Measurements from ENCODE around the gene WIPF2.

WIPF2 gene, protein sequence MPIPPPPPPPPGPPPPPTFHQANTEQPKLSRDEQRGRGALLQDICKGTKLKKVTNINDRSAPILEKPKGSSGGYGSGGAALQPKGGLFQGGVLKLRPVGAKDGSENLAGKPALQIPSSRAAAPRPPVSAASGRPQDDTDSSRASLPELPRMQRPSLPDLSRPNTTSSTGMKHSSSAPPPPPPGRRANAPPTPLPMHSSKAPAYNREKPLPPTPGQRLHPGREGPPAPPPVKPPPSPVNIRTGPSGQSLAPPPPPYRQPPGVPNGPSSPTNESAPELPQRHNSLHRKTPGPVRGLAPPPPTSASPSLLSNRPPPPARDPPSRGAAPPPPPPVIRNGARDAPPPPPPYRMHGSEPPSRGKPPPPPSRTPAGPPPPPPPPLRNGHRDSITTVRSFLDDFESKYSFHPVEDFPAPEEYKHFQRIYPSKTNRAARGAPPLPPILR

DNA sequence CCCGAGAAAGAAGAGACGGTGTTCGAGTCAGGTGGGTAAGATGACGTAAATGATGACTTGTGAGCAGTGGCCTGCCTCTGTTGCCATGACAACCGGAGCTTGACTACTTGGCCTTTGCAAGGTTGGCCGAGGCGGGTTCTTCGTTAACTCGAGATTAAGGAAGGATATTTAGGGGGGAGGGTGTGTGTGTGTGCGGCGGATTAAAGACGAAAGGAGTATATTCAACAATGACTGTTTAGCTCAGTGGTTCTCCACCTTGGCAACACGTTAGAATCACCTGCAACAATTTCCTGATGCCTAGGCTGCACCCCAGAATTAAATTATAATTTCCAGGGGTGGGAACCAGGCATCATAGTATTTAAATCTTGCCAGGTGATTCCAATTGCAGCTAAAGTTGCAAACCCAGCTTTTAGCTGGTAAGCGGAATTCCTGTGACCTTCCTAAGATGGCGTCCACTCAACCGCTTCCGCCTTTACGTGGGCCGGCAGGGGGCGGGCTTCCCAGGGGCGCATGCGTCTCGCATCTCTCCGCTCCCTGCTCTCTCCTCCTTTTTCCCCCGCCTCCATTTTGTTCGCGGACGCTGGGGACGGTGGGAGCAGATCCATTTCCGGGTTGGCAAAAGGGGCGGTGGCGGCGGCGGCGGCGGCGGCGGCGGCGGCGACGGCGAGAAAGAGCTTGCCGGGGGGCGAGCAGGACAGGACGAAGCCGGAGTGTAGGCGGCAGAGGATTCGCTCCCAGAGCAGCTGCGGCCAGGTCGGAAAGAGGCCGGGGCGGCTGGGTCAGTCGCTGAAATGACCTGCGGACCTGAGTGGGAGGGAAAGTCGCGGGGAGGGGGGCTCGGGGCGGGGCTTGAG lies at the start of gene WIPF2:
Gene WIPF2, plus strand, starts transcription at position 565 of the 854 bp plus-strand sequence. CDS start 37,156 bp downstream, outside the sequence.
- DNase-seq (ENCODE audit: low read depth): peak; percentile 99
- Histone ChIP-seq H3K9ac (ENCODE audit: low read length) (peak within 1 kb of the TSS; percentile 84), H3K27me3 (replicated peaks; ENCODE audit: control insufficient read depth, insufficient read depth, low read length) (no peaks in the 10 kb centered on the region), H3K9me3 (ENCODE audit: control insufficient read depth, low read length) (no peaks in the 10 kb centered on the region), H3K36me3 (ENCODE audit: control insufficient read depth, insufficient read depth, low read length, severe bottlenecking) (no peaks in the 10 kb centered on the region), H3K4me3 (ENCODE audit: low read length) (peak within 1 kb of the TSS; percentile 91), H3K4me1 (ENCODE audit: control insufficient read depth, insufficient read depth, low read length) (no peaks in the 10 kb centered on the region)

DNA sequence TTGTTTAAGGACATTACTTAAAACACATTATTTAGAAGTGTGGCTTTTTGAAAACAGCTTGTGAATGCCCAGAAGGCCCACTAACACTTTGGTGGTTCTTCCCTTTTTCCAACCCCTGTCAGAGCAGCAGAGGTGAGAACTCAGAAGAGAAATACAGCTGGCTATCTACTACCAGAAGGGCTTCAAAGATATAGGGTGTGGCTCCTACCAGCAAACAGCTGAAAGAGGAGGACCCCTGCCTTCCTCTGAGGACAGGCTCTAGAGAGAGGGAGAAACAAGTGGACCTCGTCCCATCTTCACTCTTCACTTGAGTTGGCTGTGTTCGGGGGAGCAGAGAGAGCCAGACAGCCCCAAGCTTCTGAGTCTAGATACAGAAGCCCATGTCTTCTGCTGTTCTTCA lies 48.8 kb upstream of the WIPF2 start:
- DNase-seq (ENCODE audit: low read depth): no peak
- Histone ChIP-seq H3K4me3 (ENCODE audit: low read length) (no peak overlapping the region), H3K9me3 (ENCODE audit: control insufficient read depth, low read length) (no peaks in the 10 kb centered on the region), H3K27me3 (replicated peaks; ENCODE audit: control insufficient read depth, insufficient read depth, low read length) (no peaks in the 10 kb centered on the region), H3K4me1 (ENCODE audit: control insufficient read depth, insufficient read depth, low read length) (peaks cover 4% of the 10 kb centered on the region), H3K9ac (ENCODE audit: low read length) (no peak overlapping the region), H3K36me3 (ENCODE audit: control insufficient read depth, insufficient read depth, low read length, severe bottlenecking) (peaks cover 89% of the 10 kb centered on the region)

DNA sequence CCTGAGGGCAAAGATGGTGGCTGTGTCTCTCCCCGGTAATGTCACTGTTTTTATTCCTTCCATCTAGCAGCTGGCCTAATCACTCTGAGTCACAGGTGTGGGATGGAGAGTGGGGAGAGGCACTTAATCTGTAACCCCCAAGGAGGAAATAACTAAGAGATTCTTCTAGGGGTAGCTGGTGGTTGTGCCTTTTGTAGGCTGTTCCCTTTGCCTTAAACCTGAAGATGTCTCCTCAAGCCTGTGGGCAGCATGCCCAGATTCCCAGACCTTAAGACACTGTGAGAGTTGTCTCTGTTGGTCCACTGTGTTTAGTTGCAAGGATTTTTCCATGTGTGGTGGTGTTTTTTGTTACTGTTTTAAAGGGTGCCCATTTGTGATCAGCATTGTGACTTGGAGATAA lies 47.4 kb upstream of the WIPF2 start:
- Histone ChIP-seq H3K4me1 (ENCODE audit: control insufficient read depth, insufficient read depth, low read length) (peaks cover 5% of the 10 kb centered on the region), H3K36me3 (ENCODE audit: control insufficient read depth, insufficient read depth, low read length, severe bottlenecking) (peaks cover 81% of the 10 kb centered on the region), H3K9ac (ENCODE audit: low read length) (no peak overlapping the region), H3K4me3 (ENCODE audit: low read length) (no peak overlapping the region), H3K9me3 (ENCODE audit: control insufficient read depth, low read length) (no peaks in the 10 kb centered on the region), H3K27me3 (replicated peaks; ENCODE audit: control insufficient read depth, insufficient read depth, low read length) (no peaks in the 10 kb centered on the region)
- DNase-seq (ENCODE audit: low read depth): no peak

DNA sequence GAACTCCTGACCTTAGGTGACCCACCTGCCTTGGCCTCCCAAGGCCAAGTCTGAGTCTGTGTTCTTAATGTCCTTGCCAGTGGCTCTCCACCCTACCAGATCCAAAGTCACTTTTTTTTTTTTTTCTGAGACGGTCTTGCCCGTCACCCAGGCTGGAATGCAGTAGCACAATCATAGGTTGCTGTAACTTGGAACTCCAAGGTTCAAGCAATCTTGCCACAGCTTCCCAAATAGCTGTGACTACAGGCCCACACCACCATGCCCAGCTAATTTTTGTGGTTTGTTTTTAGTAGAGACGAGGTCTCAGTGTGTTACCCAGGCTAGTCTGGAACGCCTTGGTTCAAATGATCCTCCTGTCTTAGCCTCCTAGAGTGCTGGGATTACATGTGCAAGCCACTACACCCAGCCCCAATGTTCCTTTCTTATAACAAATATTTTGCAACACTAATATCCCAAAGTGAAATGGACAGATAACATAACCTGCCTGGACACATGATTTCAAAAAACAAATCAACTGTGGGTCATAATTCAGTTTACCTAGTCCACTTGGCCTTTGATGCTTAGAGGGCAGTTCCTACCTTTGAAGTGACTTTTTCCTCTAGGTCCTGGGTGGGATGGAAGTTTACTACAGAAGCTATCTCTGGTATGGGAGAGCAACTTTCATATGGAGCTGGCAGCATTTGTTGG lies 45.9 kb upstream of the WIPF2 start:
- H3K27me3 ChIP-seq (replicated peaks; ENCODE audit: control insufficient read depth, insufficient read depth, low read length): no peaks in the 10 kb centered on the region
- no peak overlapping the region for H3K9ac ChIP-seq (ENCODE audit: low read length)
- no peaks in the 10 kb centered on the region for H3K9me3 ChIP-seq (ENCODE audit: control insufficient read depth, low read length)
- DNase-seq (ENCODE audit: low read depth): no peak
- peaks cover 5% of the 10 kb centered on the region for H3K4me1 ChIP-seq (ENCODE audit: control insufficient read depth, insufficient read depth, low read length)
- H3K36me3 ChIP-seq (ENCODE audit: control insufficient read depth, insufficient read depth, low read length, severe bottlenecking): peaks cover 66% of the 10 kb centered on the region
- H3K4me3 ChIP-seq (ENCODE audit: low read length): no peak overlapping the region

DNA sequence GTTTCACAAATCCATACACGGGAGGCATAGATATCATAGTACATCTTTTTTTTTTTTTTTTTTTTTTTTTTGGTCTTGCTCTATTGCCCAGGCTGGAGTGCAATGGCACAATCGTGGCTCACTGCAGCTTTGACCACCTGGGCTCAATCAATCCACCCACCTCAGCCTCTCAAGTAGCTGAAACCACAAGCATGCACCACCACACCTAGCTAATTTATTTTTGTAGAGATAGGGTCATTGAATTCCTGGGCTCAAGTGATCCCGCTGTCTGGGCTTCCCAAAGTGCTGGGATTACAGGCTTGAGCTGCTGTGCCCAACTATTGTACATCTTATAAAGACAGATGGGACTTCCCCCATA lies 45.3 kb upstream of the WIPF2 start:
- peaks cover 62% of the 10 kb centered on the region for H3K36me3 ChIP-seq (ENCODE audit: control insufficient read depth, insufficient read depth, low read length, severe bottlenecking)
- H3K4me1 ChIP-seq (ENCODE audit: control insufficient read depth, insufficient read depth, low read length): peaks cover 4% of the 10 kb centered on the region
- H3K9me3 ChIP-seq (ENCODE audit: control insufficient read depth, low read length): no peaks in the 10 kb centered on the region
- no peak overlapping the region for H3K9ac ChIP-seq (ENCODE audit: low read length)
- no peak overlapping the region for H3K4me3 ChIP-seq (ENCODE audit: low read length)
- no peak for DNase-seq (ENCODE audit: low read depth)
- H3K27me3 ChIP-seq (replicated peaks; ENCODE audit: control insufficient read depth, insufficient read depth, low read length): no peaks in the 10 kb centered on the region

DNA sequence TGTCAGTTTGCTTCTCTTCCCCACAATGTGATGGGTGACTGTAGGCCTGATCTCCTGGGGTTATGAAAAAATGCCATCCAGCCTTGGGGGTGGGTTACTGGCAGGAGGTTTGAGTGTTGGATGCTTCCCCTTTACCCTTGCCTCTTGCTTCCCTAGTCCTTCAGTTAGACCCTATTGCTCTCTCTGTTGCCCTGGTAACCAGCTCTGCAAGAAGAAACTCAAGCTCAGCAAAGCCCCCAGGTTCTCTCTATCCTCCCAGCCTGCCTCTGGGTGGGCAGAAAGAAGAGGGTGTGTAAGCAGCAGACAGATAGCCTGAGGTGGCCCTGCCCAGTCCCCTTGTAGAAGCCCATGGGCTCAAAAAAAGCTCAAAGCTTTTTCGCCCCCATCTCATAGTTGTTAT lies 44.6 kb upstream of the WIPF2 start:
- Histone ChIP-seq H3K36me3 (ENCODE audit: control insufficient read depth, insufficient read depth, low read length, severe bottlenecking) (peaks cover 55% of the 10 kb centered on the region), H3K9ac (ENCODE audit: low read length) (no peak overlapping the region), H3K4me3 (ENCODE audit: low read length) (no peak overlapping the region), H3K4me1 (ENCODE audit: control insufficient read depth, insufficient read depth, low read length) (peaks cover 4% of the 10 kb centered on the region), H3K9me3 (ENCODE audit: control insufficient read depth, low read length) (no peaks in the 10 kb centered on the region), H3K27me3 (replicated peaks; ENCODE audit: control insufficient read depth, insufficient read depth, low read length) (no peaks in the 10 kb centered on the region)
- DNase-seq (ENCODE audit: low read depth): no peak

DNA sequence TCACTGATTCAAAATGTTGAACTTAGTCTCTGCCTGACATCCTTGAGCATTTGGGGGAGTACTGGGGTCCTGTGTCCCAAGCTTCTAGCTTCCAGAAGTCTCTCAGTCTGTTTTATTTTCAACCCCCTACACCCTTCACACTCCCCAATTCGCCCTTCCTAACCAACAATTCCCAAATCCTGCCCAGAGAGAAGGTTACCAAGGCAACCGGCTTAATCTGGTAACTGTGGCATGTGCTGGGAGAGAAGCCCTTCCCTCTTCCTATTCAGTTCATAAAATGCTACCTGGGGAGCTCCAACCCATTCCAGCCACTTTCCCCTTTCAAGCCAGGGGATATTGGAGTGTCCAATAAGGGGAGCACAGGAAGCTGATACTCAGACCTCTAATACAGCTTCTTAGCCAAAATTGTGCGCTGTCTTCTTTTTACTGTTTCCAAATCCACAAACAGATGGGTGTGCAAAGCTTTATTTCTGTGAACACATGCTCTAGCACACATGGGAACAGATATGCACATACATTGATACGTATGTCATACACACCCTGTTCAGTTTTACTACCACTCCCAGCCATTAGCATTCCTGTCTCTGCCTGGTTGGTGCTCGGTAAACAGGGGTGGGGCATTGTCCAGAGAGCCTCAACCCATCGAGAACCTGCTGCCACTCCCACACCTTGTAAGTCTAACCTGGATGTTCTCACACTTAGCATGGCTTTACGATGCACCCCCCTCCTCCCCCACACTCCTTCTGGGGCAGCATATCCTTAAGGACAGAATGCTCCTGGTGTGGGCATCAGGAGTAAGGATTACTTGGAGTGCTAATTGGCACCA lies 43.0 kb upstream of the WIPF2 start:
- H3K36me3 ChIP-seq (ENCODE audit: control insufficient read depth, insufficient read depth, low read length, severe bottlenecking): peaks cover 38% of the 10 kb centered on the region
- H3K9me3 ChIP-seq (ENCODE audit: control insufficient read depth, low read length): no peaks in the 10 kb centered on the region
- H3K27me3 ChIP-seq (replicated peaks; ENCODE audit: control insufficient read depth, insufficient read depth, low read length): no peaks in the 10 kb centered on the region
- no peak overlapping the region for H3K4me3 ChIP-seq (ENCODE audit: low read length)
- no peak for DNase-seq (ENCODE audit: low read depth)
- peaks cover 4% of the 10 kb centered on the region for H3K4me1 ChIP-seq (ENCODE audit: control insufficient read depth, insufficient read depth, low read length)
- H3K9ac ChIP-seq (ENCODE audit: low read length): no peak overlapping the region

DNA sequence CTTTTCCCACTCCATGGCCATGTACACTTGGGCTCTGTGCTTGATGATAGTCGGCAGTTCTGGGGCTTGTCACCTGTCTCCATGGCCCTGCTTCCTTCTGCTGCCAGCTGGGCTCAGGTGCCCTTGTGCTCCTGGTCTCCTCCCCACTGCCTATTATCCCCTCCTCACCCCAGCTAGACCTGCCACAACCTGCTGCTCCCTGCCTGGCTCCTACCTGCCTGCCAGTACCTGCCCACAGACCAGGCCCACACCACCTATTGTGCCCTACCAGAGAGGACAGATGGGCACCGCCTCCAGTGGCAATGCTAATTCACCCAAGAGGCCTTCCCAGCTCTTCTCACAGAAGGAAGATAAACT lies 42.4 kb upstream of the WIPF2 start:
- Histone ChIP-seq H3K36me3 (ENCODE audit: control insufficient read depth, insufficient read depth, low read length, severe bottlenecking) (peaks cover 36% of the 10 kb centered on the region), H3K4me3 (ENCODE audit: low read length) (no peak overlapping the region), H3K4me1 (ENCODE audit: control insufficient read depth, insufficient read depth, low read length) (peaks cover 4% of the 10 kb centered on the region), H3K9me3 (ENCODE audit: control insufficient read depth, low read length) (no peaks in the 10 kb centered on the region), H3K27me3 (replicated peaks; ENCODE audit: control insufficient read depth, insufficient read depth, low read length) (no peaks in the 10 kb centered on the region), H3K9ac (ENCODE audit: low read length) (no peak overlapping the region)
- no peak for DNase-seq (ENCODE audit: low read depth)

DNA sequence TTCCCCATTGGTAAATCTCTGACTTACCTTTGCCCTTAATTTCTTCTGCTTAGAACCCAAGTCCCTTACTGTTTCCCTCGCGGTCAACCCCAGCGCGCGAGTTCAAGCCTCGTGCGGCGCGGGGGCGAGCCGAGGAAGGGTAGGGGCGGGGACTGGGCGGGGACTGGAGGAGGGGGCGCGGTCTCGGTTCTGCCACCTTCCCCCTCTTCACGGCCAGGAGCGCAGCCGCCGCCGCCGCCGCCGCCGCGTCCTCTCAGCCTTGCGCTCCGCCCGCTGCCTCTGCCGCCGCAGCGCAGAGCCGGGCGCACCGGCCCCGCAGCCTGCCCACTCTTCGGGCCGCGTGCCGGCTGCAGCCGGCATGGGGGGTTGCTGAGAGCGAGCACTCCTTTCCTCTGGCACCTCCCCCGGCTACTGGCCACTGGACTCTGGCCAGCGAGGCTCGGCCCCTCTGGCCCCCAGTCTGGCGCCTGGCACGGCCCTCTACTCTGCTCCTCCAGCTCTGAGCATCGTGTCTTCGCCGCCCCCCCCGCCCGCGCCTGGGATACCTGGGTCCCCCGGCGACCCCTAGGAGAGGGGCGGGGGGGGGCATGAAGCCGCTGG lies 41.7 kb upstream of the WIPF2 start, which contains the start of gene RAPGEFL1:
Gene RAPGEFL1, plus strand, starts transcription at position 196 of the 600 bp plus-strand sequence. Its CDS starts 392 bp downstream, at position 588.
- H3K9me3 ChIP-seq (ENCODE audit: control insufficient read depth, low read length): no peaks in the 10 kb centered on the region
- peak within 1 kb of the TSS; percentile 56 for H3K9ac ChIP-seq (ENCODE audit: low read length)
- H3K36me3 ChIP-seq (ENCODE audit: control insufficient read depth, insufficient read depth, low read length, severe bottlenecking): peaks cover 30% of the 10 kb centered on the region
- no peaks in the 10 kb centered on the region for H3K27me3 ChIP-seq (replicated peaks; ENCODE audit: control insufficient read depth, insufficient read depth, low read length)
- peak; percentile 79 for DNase-seq (ENCODE audit: low read depth)
- peak within 1 kb of the TSS; percentile 59 for H3K4me3 ChIP-seq (ENCODE audit: low read length)
- peaks cover 4% of the 10 kb centered on the region for H3K4me1 ChIP-seq (ENCODE audit: control insufficient read depth, insufficient read depth, low read length)

DNA sequence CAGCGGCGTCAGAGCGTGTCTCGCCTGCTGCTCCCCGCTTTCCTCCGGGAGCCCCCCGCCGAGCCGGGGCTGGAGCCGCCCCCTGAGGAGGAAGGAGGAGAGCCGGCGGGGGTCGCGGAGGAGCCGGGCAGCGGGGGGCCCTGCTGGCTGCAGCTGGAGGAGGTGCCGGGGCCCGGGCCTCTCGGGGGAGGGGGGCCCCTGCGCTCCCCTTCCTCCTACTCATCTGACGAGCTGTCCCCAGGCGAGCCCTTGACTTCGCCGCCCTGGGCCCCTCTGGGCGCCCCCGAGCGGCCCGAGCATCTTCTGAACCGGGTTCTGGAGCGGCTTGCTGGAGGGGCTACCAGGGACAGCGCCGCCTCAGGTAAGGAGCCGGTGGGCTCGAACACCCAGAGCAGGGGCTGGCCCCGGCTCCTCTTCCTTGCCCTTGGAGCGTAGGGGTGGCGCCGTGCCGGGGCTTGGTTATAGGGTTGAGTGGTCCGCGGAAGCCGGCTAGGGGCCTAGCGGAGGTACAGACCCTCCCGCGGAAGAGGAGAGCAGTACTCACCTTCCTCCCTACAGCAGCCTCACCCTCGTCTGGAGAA lies 41.0 kb upstream of the WIPF2 start:
- DNase-seq (ENCODE audit: low read depth): no peak
- Histone ChIP-seq H3K9me3 (ENCODE audit: control insufficient read depth, low read length) (no peaks in the 10 kb centered on the region), H3K27me3 (replicated peaks; ENCODE audit: control insufficient read depth, insufficient read depth, low read length) (no peaks in the 10 kb centered on the region), H3K4me1 (ENCODE audit: control insufficient read depth, insufficient read depth, low read length) (peaks cover 4% of the 10 kb centered on the region), H3K4me3 (ENCODE audit: low read length) (no peak overlapping the region), H3K9ac (ENCODE audit: low read length) (no peak overlapping the region), H3K36me3 (ENCODE audit: control insufficient read depth, insufficient read depth, low read length, severe bottlenecking) (peaks cover 28% of the 10 kb centered on the region)
